Measurements from ENCODE around the gene PLCL1.

PLCL1 gene

GRCh38 chr2:197978971-197979370, 174.6 kb downstream of the PLCL1 start:
- Histone ChIP-seq H3K4me3 (ENCODE audit: low read length) (no peak overlapping the region), H3K9me2 (replicated peaks; ENCODE audit: insufficient read depth, low read length) (no peaks in the 10 kb centered on the region), H4K20me1 (ENCODE audit: insufficient read depth, low read length) (no peaks in the 10 kb centered on the region), H3K27me3 (replicated peaks; ENCODE audit: insufficient read depth, low read length) (no peaks in the 10 kb centered on the region), H3K36me3 (replicated peaks; ENCODE audit: insufficient read depth, low read length) (no peaks in the 10 kb centered on the region), H3K9ac (ENCODE audit: low read length) (no peak overlapping the region), H3F3A (ENCODE audit: insufficient read depth, low read length) (no peaks in the 10 kb centered on the region), H2AFZ (ENCODE audit: low read length) (no peak overlapping the region), H3K4me1 (ENCODE audit: low read length) (no peaks in the 10 kb centered on the region), H3K79me2 (ENCODE audit: low read length) (no peaks in the 10 kb centered on the region), H3K9me3 (replicated peaks; ENCODE audit: insufficient read depth, low read length) (no peaks in the 10 kb centered on the region), H3K4me2 (ENCODE audit: low read depth, low read length) (no peak overlapping the region), H3K27ac (ENCODE audit: low read length) (no peak overlapping the region)
- no peak for DNase-seq
- TF ChIP-seq, protein P1, sequence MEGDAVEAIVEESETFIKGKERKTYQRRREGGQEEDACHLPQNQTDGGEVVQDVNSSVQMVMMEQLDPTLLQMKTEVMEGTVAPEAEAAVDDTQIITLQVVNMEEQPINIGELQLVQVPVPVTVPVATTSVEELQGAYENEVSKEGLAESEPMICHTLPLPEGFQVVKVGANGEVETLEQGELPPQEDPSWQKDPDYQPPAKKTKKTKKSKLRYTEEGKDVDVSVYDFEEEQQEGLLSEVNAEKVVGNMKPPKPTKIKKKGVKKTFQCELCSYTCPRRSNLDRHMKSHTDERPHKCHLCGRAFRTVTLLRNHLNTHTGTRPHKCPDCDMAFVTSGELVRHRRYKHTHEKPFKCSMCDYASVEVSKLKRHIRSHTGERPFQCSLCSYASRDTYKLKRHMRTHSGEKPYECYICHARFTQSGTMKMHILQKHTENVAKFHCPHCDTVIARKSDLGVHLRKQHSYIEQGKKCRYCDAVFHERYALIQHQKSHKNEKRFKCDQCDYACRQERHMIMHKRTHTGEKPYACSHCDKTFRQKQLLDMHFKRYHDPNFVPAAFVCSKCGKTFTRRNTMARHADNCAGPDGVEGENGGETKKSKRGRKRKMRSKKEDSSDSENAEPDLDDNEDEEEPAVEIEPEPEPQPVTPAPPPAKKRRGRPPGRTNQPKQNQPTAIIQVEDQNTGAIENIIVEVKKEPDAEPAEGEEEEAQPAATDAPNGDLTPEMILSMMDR (IDR thresholded peaks at IDR 0.05; ENCODE audit: low read length): no peak
- TF ChIP-seq EZH2phosphoT487 (IDR thresholded peaks at IDR 0.05; ENCODE audit: low read length): no peak
- no peak for TF ChIP-seq EZH2 (optimal IDR thresholded peaks at IDR 0.05; ENCODE audit: low read depth, low read length)

DNA sequence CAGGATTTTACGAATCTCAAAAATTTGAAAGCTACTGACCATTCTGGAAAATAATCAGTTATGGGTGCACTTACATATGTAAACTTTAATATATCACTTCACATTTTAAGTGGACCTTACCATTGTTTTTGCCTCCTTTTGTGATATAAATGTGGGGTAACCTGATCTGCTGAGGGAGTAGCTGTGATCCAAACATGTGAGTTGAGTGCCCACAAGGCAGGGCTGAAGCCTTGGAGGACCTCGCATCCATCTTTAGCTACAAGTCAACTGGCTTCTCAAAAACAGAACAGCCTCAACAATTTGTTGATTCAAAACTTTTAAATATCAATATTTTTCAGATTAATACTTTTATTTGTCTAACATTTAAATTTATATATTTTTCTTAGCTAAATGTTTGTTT, 178.2 kb downstream of the PLCL1 start:
- no peaks in the 10 kb centered on the region for H3K9me3 ChIP-seq (replicated peaks; ENCODE audit: insufficient read depth, low read length)
- no peaks in the 10 kb centered on the region for H3K27me3 ChIP-seq (replicated peaks; ENCODE audit: insufficient read depth, low read length)
- DNase-seq: no peak

GRCh38 chr2:197985029-197985638, 180.7 kb downstream of the PLCL1 start:
- H3K9me3 ChIP-seq (replicated peaks; ENCODE audit: insufficient read depth, low read length): no peaks in the 10 kb centered on the region
- no peak overlapping the region for H3K27ac ChIP-seq (ENCODE audit: low read length)
- H3K4me2 ChIP-seq (ENCODE audit: low read depth, low read length): no peak overlapping the region
- no peak overlapping the region for H3K4me3 ChIP-seq (ENCODE audit: low read length)
- H3K9ac ChIP-seq (ENCODE audit: low read length): no peak overlapping the region
- H4K20me1 ChIP-seq (ENCODE audit: insufficient read depth, low read length): no peaks in the 10 kb centered on the region
- H3K27me3 ChIP-seq (replicated peaks; ENCODE audit: insufficient read depth, low read length): no peaks in the 10 kb centered on the region
- TF ChIP-seq EZH2phosphoT487 (IDR thresholded peaks at IDR 0.05; ENCODE audit: low read length) (no peak), EZH2 (optimal IDR thresholded peaks at IDR 0.05; ENCODE audit: low read depth, low read length) (no peak)
- TF ChIP-seq, protein P1 (IDR thresholded peaks at IDR 0.05; ENCODE audit: low read length): no peak
- no peak for DNase-seq
- no peaks in the 10 kb centered on the region for H3F3A ChIP-seq (ENCODE audit: insufficient read depth, low read length)
- no peak overlapping the region for H2AFZ ChIP-seq (ENCODE audit: low read length)
- H3K79me2 ChIP-seq (ENCODE audit: low read length): no peaks in the 10 kb centered on the region
- no peaks in the 10 kb centered on the region for H3K4me1 ChIP-seq (ENCODE audit: low read length)
- no peaks in the 10 kb centered on the region for H3K9me2 ChIP-seq (replicated peaks; ENCODE audit: insufficient read depth, low read length)
- no peaks in the 10 kb centered on the region for H3K36me3 ChIP-seq (replicated peaks; ENCODE audit: insufficient read depth, low read length)

More for the DNA sequence above, 178.2 kb downstream of the PLCL1 start:
- H3K79me2 ChIP-seq (ENCODE audit: low read length): no peaks in the 10 kb centered on the region
- no peak overlapping the region for H3K4me2 ChIP-seq (ENCODE audit: low read depth, low read length)
- no peaks in the 10 kb centered on the region for H3K9me2 ChIP-seq (replicated peaks; ENCODE audit: insufficient read depth, low read length)
- H4K20me1 ChIP-seq (ENCODE audit: insufficient read depth, low read length): no peaks in the 10 kb centered on the region
- TF ChIP-seq, protein P1 (IDR thresholded peaks at IDR 0.05; ENCODE audit: low read length): no peak
- TF ChIP-seq EZH2phosphoT487 (IDR thresholded peaks at IDR 0.05; ENCODE audit: low read length): no peak
- no peak for TF ChIP-seq EZH2 (optimal IDR thresholded peaks at IDR 0.05; ENCODE audit: low read depth, low read length)
- H3K4me1 ChIP-seq (ENCODE audit: low read length): no peaks in the 10 kb centered on the region
- no peak overlapping the region for H3K9ac ChIP-seq (ENCODE audit: low read length)
- H3K27ac ChIP-seq (ENCODE audit: low read length): no peak overlapping the region
- no peaks in the 10 kb centered on the region for H3K36me3 ChIP-seq (replicated peaks; ENCODE audit: insufficient read depth, low read length)
- H2AFZ ChIP-seq (ENCODE audit: low read length): no peak overlapping the region
- H3F3A ChIP-seq (ENCODE audit: insufficient read depth, low read length): no peaks in the 10 kb centered on the region
- H3K4me3 ChIP-seq (ENCODE audit: low read length): no peak overlapping the region
